AG08395 (cell line): ENCODE measurements around the gene DAP3.
"Not testable (repeated sequence)": the region's sequence is repeated elsewhere in the genome, so short reads cannot be mapped to it uniquely, and the experiment has no call there.

Source experiments
- DNase-seq: peaks from one replicate; pipeline ENCODE4 v3.0.0; 2012; ENCODE audit warnings: mixed read lengths, low spot score

DAP3 gene

GRCh38 chr1:155718524-155719115 is 29.7 kb downstream of the DAP3 start:
- not testable (repeated sequence) for DNase-seq

DNA sequence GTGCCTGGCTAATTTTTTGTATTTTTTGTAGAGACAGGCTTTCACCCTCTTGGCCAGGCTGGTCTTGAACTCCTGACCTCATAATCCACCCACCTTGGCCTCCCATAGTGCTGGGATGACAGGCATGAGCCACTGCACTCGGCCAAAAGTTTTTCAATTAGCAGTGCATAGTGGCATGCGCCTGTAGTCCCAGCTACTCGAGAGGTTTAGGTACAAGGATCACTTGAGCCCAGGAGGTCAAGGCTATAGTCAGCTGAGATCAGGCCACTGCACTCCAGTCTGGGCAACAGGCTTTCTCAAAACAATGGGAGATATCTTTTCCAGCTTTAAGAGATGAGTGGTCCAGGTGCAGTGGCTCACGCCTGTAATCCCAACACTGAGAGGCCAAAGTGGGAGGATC is 30.8 kb downstream of the DAP3 start:
- DNase-seq, result no peak

- no peak for DNase-seq
Measured at GRCh38 chr1:155725142-155725541, 36.3 kb downstream of the DAP3 start.

DNA sequence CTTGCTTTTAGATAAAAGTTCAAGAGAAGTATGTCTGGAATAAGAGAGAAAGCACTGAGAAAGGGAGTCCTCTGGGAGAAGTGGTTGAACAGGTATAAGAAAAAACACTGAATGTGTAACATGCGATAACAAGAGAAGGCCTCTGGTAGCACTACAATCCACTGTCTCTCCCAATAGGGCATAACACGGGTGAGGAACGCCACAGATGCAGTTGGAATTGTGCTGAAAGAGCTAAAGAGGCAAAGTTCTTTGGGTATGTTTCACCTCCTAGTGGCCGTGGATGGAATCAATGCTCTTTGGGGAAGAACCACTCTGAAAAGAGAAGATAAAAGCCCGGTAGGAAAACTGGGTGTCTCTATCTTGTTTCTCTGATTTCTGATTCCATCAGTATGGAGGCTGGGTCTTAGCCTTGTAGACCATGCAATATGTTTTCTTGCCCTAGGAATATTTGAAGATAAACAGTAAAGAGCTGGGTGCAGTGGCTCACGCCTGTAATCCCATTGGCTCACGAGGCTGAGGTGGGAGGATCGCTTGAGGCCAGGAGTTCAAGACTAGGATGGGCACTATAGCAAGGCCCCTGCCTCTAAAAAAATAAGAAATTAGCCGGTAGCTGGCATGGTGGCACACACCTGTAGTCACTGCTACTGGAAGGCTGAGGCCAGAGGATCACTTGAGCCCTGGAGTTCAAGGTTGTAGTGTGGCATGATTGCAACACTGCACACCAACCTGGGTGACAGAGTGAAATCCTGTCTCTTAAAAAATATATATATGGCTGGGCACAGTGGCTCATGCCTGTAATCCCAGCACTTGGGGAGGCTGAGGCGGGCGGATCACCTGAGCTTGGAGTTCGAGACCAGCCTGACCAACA is 40.4 kb downstream of the DAP3 start:
- peak; percentile 57 for DNase-seq

DNA sequence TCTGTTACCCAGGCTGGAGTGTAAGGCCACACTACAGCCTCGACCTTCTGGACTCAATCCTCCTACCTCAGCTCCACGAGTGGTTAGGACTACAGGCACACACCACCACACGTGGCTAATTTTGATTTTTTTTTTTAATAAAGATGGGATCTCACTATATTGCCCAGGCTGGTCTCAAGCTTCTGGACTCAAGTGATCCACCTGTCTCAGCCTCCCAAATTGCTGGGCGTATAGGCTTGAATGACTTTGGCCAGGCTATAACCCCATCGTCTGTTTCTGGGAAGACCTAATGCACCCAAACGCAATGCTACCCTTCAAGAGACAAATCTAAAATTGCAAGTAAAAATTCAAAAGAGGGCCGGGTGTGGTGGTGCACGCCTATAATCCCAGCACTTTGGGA is 52.1 kb downstream of the DAP3 start:
- DNase-seq, result no peak

DNA sequence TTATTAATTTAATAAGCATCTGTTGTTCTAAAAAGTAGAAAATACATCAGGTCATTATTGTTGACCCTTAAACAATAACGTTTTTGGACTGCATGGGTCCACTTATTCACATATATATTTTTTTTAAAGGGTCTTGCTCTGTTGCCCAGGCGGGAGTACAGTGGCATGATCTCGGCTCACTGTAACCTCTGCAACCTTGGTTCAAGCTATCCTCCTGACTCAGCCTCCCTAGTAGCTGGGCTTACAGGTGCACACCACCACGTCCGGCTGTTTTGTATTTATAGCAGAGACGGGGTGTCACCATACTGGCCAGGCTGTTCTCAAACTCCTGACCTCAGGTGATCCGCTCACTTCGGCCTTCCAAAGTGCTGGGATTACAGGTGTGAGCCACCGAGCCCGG is 53.0 kb downstream of the DAP3 start:
- DNase-seq, result no peak

- DNase-seq, result no peak
Measured at GRCh38 chr1:155744711-155745283, 55.9 kb downstream of the DAP3 start.

DNA sequence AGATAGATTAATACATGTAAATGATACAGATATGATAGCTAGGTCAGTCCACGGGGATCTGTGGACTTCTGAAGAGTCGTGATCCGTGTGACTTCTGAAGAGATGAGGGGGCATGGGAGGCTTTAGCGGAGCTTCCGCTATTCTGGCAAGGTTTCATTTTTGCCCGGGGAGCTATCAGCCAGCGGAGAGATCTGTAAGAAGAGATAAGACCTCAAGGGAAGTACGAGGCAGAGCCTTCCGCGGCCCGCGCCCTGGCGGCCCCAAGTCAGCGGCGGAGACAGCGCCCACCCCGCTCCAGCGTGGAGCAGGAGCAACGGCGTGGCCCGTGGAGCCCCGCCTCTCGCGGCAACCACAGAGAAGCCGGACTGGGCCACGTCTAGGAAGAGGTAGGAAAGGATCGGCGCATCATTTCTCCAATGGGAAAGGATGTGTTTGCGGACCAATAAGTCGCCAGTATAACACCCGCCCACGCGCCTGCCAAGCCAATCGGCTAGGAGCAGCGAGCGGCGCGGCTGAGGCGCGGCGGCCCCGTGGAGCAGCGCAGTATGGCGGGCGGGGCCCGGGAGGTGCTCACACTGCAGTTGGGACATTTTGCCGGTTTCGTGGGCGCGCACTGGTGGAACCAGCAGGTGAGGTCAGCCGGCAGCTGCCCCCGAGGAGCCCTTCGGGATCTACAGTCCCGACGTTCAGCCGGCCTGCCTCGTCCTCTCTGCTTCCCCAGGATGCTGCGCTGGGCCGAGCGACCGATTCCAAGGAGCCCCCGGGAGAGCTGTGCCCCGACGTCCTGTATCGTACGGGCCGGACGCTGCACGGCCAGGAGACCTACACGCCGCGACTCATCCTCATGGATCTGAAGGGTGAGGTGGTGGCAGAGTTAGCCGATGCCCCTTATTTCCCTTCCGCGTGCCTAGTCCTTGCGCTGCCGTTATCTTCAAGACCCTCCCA is 56.7 kb downstream of the DAP3 start:
- peak; percentile 87 for DNase-seq

GRCh38 chr1:155747586-155747985 is 58.7 kb downstream of the DAP3 start:
- DNase-seq, result not testable (repeated sequence)

DNA sequence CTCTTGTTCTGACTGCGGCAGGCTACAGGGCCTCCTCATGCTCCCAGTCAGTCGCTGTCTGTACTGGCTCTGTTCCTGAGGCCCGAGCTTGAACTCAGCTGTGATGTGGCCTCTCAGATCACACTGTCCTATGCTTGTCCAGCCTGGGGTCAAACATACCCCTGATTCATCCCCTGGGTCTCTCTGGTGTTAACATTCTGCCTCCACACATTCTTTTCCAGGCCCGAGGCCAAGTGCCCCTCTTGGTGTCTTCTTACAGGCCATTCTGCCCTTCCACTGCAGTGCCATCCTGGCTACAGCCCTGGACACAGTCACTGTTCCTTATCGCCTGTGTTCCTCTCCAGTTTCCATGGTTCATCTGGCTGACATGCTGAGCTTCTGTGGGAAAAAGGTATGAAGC is 59.2 kb downstream of the DAP3 start:
- not testable (repeated sequence) for DNase-seq

- DNase-seq, result not testable (repeated sequence)
Measured at GRCh38 chr1:155759017-155759416, 70.1 kb downstream of the DAP3 start.

- DNase-seq, result no peak
Measured at GRCh38 chr1:155759966-155760630, 71.2 kb downstream of the DAP3 start.

- DNase-seq, result no peak
Measured at GRCh38 chr1:155760751-155761475, 72.0 kb downstream of the DAP3 start.

- no peak for DNase-seq
Measured at GRCh38 chr1:155761736-155762405, 73.0 kb downstream of the DAP3 start.

- DNase-seq, result peak; percentile 57
Measured at GRCh38 chr1:155763090-155763815, 74.4 kb downstream of the DAP3 start.

- DNase-seq, result not testable (repeated sequence)
Measured at GRCh38 chr1:155763989-155764388, 75.1 kb downstream of the DAP3 start.

DNA sequence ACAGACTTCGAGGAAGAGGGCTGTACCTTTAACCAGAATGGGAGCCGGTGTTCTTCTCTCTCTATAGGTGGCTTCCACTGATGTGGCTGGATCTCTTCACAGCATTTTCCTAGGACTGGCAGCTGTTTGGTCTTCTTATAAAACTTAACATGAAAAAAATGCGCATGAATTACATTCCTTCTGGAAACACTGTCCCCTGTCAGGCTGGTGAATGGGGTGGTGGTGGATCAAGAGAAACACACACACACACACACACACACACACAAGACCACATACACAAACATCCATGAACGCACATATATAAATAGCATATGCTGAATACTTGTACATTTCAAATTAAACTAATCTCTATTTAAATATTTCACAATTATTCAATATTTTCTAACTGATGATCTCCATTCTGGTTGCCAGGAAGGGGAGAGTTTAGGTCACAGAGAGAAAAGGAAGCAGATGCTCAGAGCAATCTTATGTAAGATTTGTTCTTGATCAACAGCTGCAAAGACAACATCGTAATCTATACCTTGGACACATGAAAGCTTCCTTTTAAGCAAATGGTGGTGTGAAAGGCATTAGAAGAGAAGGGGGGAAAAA is 78.6 kb downstream of the DAP3 start:
- DNase-seq, result not testable (repeated sequence)

DNA sequence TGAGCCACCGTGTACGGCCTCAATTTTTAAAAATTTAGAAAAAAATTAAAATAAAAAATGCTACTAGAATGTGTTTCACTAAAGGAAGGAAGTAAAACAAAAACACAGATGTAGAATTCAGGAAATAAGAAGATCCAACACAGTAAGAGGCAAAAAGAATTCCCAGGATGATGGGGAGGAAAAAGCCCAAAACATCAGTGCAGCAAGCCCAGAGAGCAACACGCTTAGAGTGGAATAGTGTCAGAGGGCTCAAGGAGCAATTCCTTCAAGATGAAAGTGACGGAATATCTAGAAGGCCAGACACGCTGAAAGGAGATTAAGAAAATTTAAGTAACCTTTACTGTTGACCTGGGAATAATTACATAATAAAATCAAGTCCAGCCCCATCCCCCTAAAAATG is 80.4 kb downstream of the DAP3 start:
- no peak for DNase-seq

GRCh38 chr1:155773221-155773620 is 84.3 kb downstream of the DAP3 start:
- no peak for DNase-seq
